ENCODE measurements around the gene CROCC. TPM values are rescaled to one million over a fixed set of nuclear protein-coding genes. Genes with fewer than 3 reads are reported as not detected.

CROCC gene
- polyA plus RNA-seq, 12 donors = 13.3 to 46.0 (median 18.7) TPM; not detected in 1

DNA sequence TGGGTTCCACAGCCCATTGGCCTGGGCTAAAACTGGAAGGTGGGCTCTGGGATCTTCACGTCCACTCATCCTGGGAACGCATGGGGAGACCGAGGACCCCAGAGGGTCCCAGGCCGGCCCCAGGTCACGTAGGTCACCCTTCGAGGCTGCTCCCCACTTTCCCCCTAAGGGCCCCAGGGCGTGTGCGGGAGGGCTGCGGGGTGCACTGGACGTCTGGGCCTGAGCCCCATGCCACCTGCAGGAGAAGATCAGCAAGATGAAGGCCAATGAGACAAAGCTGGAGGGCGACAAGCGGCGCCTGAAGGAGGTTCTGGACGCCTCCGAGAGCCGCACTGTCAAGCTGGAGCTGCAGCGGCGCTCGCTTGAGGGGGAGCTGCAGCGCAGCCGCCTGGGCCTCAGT, 46.2 kb downstream of the CROCC start:
- DNase-seq = no peak

DNA sequence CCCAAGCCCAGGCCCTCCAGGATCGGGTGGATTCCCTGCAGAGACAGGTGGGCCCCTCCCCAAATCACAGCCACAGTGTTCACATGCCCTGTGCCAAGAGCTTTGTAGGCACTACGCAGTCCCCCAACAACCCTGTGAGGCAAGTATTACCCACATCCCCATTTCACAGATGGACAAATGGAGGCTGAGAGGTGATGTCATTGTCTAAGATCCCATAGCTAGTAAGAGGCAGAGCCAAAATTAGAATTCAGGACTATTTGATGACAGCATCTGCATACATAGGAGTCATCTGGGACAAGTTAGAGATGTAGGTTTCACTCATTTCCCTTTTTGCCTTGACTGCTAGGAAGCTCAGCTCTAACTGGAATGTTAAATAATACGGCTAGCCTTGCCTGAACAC, 46.6 kb downstream of the CROCC start:
- DNase-seq = no peak

DNA sequence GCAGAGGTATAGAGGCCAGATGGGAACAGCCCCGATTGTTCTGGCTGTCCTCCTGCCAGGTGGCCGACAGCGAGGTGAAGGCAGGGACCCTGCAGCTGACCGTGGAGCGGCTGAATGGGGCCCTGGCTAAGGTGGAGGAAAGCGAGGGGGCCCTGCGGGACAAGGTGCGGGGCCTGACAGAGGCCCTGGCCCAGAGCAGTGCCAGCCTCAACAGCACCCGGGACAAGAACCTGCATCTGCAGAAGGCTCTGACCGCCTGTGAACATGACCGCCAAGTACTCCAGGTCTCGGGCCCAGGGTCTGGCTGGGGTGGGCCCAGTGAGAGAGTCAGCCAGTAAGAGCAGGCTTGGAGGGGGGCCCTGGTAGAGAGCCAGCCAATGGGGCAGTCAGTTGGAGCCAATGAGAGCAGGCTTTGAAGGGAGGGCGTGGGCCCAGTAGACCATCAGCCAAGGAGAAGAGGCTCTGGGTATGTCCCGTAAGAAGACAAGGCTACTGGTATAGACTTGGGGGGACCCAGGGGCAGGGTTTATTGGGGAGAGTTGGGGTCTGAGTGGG, 47.4 kb downstream of the CROCC start:
- no peak for DNase-seq

GRCh38 chr1:16969651-16970050, 47.9 kb downstream of the CROCC start:
- no peak for DNase-seq

DNA sequence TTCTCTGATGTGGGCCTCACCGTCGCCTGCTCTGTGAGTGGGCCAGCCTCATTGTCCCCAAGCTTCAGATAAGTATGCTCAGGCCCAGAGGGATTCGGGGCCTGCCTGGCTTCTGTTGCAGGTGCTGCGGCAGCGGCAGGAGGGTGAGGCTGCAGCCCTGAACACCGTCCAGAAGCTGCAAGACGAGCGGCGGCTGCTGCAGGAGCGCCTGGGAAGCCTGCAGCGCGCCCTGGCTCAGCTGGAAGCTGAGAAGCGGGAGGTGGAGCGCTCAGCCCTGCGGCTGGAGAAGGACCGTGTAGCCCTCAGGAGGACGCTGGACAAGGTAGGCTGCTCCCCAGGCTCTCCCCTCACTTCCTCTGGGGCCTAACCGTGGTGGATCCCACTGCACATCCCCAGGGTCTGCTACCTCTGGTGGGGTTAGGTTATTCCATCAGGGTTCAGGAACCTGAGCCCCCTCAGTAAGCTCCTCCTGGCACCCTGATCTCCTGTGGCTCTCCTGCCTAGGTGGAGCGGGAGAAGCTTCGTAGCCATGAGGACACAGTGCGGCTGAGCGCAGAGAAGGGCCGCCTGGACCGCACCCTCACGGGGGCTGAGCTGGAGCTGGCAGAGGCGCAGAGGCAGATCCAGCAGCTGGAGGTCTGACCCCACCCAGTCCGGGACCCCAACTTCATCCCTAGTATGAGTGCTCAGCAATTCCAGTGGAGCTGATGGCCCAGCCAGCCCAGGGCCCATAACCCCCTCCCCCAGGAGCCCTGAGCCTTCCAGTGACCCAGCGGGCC, 48.6 kb downstream of the CROCC start:
- no peak for DNase-seq

DNA sequence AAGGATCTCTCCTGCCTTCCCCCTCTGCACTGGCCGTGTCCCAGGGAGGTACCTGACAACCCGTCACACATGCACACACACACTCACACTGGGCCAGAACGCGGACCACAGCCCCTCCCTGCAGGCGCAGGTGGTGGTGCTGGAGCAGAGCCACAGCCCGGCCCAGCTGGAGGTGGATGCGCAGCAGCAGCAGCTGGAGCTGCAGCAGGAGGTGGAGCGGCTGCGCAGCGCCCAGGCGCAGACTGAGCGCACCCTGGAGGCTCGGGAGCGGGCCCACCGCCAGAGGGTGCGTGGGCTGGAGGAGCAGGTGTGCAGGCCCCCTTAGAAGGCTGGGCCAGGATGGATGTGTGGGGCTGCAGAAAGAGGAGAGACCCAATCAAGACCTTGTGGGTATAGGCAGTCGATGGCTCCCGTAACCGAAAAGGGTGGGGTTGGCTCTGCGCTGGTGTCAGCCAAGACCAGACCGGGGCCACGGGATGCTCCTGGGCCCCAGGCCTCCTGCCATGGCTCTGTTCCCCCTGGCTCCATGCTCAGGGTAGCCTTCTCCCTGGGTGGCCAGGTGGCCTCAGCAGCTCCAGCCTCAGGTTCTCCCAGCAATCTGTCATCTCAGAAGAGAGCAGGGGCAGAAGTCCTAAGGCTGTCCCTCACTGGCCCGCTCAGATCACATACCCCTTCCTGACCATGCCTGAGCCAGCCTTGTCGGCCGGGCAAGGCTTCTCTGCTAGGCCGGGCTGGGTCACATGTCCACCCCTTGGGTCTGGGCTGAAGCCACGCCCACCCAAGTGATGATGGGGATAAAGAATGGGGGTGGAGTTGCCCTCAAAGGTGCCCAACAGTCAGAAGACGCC, 49.8 kb downstream of the CROCC start:
- DNase-seq = no peak

DNA sequence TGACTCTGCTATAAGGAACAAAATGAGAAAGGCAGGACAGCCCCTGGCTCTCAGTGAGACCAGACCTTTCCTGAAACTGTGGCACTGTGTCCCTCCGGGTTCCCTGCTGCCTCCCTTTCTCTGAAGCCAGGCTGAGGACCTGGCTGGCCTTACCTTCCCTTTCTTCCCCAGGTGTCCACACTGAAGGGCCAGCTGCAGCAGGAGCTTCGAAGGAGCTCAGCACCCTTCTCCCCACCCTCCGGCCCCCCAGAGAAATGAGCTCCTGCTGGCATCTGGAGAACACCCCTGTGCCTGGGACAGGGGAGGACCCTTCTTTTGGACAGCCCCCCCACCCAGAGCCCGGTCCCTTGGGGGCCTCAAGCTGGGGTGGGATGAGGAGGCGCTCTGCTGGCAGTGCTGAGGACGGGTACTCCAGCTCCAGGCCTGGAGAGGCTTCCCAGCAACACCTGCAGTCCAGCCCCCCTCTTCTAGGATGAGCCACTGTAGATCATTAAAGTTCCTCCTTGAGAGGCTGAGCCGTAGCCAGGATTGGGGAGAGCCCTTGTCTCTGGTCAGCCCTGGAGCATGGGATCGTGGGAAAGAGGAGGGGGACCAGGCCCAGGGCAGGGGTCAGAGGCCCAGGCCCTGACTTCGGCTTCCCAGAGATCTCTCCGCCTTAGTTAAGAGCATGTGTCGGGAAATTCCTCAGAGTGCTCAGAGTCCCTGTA, 50.6 kb downstream of the CROCC start:
- DNase-seq = no peak

- no peak for DNase-seq
These were observed 51.5 kb downstream of the CROCC start for GRCh38 chr1:16973215-16973614.

DNA sequence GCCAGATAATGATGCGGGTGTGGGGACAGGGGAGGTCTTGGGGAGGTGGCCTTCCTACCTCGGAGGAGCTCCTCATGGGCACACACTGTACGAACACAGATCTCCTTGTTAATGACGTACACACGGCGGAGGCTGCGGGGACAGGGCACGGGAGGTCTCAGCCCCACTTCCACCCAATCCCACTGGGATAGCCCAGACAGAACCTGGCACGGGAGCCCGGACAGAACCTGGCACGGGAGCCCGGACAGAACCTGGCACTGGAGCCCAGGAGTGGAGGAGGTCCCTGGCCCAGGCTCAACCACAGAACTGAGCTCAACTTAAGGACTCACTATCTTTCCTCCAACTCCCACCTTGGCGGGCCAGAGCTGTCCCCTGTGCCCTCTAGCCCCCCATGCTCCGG, 53.5 kb downstream of the CROCC start:
- no peak for DNase-seq

- no peak for DNase-seq
These were observed 54.1 kb downstream of the CROCC start for GRCh38 chr1:16975838-16976237.

DNA sequence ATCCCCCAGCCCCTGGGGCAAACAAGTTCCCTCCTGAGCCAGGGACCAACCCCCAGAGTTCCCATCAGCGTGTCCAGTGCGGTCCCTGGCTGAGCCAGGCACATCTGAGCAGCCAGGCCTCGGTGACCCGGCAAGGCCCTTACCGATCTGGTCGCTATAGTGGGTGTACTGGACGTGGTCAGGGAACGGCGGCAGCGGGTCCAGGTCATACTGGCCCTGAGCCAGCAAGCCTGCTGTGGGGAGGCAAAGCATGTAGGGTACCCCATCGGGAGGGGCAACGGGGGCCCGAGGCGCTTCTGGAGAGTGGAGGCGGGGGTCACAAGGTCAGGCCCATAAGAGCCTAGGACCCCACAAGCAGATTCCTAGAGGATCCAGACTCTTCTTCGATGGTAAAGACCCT, 55.2 kb downstream of the CROCC start:
- no peak for DNase-seq

DNA sequence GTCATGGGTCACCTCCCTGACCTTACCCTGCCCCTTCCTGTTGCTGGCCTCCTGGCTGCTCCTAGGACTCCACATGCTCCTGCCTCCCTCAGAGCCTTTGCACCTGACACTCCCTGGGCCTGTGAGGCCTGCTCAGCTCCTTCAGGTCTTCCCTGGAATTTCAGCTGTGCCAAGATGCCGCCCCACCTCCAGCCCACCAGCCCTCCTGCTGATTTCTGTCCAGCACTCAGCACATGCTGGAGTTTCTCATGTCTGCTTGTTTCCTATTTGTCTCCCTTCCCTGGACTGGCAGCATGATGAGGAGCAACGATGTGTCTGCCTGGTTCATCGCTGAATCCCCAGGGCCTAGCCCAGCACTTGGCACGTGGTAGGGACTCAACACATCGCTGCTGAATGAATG, 55.6 kb downstream of the CROCC start:
- DNase-seq = no peak

GRCh38 chr1:16978139-16978538, 56.4 kb downstream of the CROCC start:
- no peak for DNase-seq

DNA sequence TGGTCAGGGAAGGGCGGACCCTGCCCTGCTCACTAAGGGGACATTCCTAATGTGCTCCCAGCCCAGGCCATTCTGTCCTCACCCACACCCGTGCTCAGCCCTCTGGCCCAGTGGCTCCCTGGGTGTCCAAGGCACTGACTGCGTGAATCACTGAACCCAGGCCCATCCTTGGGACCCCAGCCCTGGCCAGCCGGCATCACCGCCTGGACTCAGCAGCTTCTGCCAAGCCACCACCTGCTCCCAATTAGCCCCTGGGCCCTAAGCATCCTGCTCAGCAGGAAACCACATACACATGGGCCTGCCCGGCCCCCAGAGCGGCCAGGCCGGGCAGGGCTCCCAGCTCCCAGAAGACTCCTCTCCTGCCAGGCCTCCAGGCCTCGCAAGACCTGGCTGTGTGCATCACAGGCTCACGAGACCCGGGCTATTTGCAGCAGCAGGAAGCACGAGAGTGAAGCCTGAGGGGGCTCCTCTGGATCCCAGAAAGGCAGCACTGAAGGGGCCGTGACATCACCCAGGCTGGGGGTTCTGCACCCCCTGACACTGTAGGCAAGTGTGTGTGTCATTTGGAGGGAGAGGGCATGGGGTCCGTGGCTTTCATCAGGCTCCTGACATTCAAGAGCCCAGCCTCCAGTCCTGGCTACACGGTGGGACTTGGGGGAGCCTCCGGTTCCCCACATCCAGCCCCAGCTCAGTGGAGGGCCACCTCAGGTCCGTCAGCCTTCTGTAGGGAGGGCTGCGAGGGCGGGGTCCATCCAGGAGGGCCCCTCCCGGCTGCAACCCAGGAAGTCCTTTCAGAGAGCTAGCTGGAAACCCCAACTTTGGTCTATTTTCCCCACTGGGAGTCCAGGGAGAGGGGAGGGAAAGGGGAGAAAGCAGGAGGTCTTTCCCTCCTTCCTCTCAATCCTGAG, 57.1 kb downstream of the CROCC start:
- no peak for DNase-seq

DNA sequence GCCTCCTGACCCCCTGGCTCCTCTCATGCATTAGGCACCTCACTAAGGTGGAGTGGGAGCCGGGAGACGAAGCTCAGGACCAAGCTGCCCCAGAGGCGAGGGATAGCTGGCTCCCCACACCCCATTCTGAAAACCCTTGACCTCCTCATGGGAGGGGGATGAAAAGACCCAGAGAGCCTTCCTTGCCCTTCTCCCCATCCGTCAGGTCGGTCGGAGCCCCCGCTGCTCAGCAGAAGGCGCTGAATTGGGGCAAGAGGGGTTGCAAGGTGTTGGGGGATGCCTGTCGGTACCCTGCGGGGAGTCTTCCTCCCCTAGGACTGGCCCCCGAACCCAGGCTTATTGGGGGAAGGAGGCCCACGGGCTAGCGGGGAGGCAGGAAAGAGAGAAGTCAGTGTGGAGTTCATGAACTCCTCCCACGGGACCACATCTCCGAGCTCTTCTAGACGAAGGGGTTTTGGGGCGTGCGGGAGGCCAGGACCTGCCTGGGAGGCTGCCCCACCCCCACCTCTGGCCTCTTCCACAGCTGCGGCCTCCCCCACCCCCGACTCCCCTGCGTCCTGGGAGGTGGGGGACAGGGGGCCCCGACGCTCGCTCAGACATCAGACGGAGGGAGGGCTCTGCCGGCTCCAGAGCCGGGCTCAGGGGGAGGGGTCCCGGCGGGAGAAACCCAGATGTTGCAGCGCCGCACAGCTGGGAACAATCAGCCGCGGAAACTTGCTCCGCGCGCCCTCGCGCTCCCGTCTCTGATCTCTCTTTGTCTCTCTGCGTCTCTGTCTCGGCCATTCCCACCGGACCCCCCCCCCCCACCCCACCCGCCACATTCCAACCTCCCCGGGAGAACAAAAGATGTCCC, 58.0 kb downstream of the CROCC start:
- DNase-seq = no peak

DNA sequence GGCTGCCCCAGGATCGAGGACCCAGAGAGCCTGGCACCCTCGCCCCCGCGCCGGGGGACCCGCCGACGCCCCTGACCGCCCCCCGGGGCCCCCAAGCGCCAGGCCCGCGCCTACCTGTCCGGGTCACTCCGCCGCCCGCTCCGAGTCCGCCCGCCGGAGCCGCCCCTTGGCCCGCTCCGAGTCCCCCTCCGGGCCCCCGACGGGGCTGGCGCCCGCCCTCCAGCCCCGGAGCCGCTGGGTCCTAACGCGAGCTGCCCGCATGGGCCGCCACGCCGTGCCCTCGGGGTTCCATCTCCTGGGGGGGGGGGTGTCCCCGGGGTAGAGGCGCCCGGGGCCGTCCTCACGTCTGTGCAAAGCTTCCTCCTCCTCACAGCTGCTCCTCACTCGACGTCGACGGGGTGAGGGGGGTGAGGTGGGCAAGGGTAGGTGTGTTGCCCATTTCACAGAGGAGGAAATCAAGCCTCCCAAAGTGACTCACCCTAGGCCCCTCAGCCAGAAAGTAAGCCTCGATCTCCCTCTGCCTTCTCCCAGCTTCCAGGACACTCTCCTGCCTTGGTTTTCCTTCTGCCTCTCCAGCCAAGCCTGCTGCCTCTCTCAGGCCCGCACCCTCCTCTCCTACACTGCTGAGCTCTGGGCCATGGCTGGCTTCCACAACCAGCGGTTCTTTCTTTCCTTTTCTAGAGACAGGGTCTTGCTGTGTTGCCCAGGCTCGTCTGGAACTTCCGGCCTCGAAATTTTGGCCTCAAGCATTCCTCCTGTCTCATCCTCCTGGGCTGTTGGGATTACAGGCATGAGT, 58.9 kb downstream of the CROCC start, which contains the start of gene MFAP2:
MFAP2 (minus strand) TSS at position 148 of the 796 bp plus-strand sequence. CDS start 2,347 bp downstream, outside the sequence.
- no peak for DNase-seq

DNA sequence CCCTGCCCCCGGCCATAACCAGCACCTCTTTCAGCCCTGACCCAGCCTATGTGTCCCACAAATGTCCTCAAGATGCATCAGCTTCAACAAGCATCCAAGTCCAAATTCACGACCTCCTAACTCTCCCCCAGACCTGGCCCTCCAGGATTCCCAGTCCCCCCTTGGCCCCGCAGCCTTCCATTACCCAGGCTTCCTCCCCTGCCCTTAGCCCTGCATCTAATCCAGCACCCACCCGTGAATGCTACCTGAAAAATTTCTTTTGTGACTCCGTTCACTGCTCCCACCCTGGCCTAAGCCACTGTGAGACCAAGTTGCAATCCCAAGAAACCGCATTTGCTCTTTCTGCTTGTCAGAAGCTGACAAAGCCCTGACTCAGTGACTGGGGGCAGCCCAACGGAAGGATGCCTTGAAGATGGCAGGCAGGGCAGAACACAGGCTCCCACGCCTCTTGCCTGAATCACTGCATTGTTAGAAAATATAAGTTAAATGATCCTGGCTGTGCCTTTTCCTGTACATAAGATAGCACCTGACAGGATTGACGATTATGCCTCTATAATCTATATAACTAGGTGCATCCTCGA, 59.6 kb downstream of the CROCC start:
- no peak for DNase-seq

DNA sequence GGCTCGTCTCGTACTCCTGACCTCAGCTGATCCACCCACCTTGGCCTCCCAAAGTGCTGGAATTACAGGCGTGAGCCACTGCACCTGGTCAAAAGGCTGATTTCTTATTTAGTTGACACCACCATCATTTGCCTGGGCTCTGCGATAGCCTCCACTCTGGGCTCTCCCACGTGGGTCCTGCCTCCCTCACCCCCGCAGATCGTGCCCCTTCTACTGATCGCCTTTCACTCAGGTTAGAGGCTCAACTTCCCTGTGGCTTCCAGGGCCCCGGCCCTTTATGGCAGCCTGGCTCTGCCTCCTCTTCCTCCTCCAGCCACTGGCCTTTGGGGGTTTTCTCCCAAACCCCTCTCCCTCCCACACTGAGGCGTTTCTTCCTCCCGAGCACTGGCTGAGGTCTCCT, 61.2 kb downstream of the CROCC start:
- DNase-seq = no peak

- DNase-seq = no peak
These were observed 61.9 kb downstream of the CROCC start for GRCh38 chr1:16983649-16984048.
